Measurements from ENCODE around the gene DDX1.

GRCh38 chr2:15675456-15676195 lies 84.0 kb downstream of the DDX1 start:
- TF ChIP-seq, protein P1, sequence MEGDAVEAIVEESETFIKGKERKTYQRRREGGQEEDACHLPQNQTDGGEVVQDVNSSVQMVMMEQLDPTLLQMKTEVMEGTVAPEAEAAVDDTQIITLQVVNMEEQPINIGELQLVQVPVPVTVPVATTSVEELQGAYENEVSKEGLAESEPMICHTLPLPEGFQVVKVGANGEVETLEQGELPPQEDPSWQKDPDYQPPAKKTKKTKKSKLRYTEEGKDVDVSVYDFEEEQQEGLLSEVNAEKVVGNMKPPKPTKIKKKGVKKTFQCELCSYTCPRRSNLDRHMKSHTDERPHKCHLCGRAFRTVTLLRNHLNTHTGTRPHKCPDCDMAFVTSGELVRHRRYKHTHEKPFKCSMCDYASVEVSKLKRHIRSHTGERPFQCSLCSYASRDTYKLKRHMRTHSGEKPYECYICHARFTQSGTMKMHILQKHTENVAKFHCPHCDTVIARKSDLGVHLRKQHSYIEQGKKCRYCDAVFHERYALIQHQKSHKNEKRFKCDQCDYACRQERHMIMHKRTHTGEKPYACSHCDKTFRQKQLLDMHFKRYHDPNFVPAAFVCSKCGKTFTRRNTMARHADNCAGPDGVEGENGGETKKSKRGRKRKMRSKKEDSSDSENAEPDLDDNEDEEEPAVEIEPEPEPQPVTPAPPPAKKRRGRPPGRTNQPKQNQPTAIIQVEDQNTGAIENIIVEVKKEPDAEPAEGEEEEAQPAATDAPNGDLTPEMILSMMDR (IDR thresholded peaks at IDR 0.05) = no peak
- TF ChIP-seq POLR2A (IDR thresholded peaks at IDR 0.05) = no peak

All from uterus (tissue), 2 donors.